CD8-positive, alpha-beta memory T cell (primary cell): ENCODE data around the gene AGPAT1. TPM values are rescaled to one million over a fixed set of nuclear protein-coding genes. Genes with fewer than 3 reads are reported as not detected.

ENCODE experiments used
- CTCF ChIA-PET: fragments of 350-600 bp; sonication (Branson Sonifier 250); formaldehyde crosslinking; loops from one replicate; lab custom pipeline; 2021; ENCODE audit warnings: antibody characterized with exemption; lab: Charles Lee
- POLR2A ChIA-PET: fragments of 350-600 bp; sonication (Branson Sonifier 250); formaldehyde crosslinking; loops from one replicate; lab custom pipeline; 2021; ENCODE audit warnings: antibody characterized with exemption; lab: Charles Lee
- DNase-seq, 5 donors: peaks; one replicate each; pipeline versions ENCODE4 v3.0.0 to v3.0.0-alpha.2; 2020 to 2022; ENCODE audit warnings: mixed read lengths in 1 of 5
- H3K27ac ChIP-seq: one replicate; pipeline ENCODE4 v1.7.0; 2013; ENCODE audit warnings: low read depth, mild to moderate bottlenecking, low read length, moderate library complexity
- H3K27me3 ChIP-seq: 2 replicates; pipeline ENCODE4 v1.7.0; 2013; ENCODE audit warnings: low read length, mild to moderate bottlenecking; ENCODE audit not compliant: insufficient read depth, poor library complexity, severe bottlenecking
- H3K36me3 ChIP-seq: 2 replicates; pipeline ENCODE4 v1.7.0; 2013; ENCODE audit warnings: mild to moderate bottlenecking, low read length, moderate library complexity; ENCODE audit not compliant: insufficient read depth
- H3K4me1 ChIP-seq: 2 replicates; pipeline ENCODE4 v1.7.0; 2013; ENCODE audit warnings: mild to moderate bottlenecking, low read length, moderate library complexity; ENCODE audit not compliant: insufficient read depth
- H3K4me3 ChIP-seq: 2 replicates; pipeline ENCODE4 v1.7.0; 2013; ENCODE audit warnings: mild to moderate bottlenecking, low read length
- H3K9me3 ChIP-seq: 2 replicates; pipeline ENCODE4 v1.7.0; 2013; ENCODE audit warnings: mild to moderate bottlenecking, low read length
- H3K27ac Mint-ChIP-seq, 8 donors: one replicate each; pipeline ENCODE4 v1.8.0; 2020 to 2021; ENCODE audit warnings: mixed read lengths in 8 of 8, mild to moderate bottlenecking in 6 of 8, inconsistent platforms in 3 of 8, moderate library complexity in 3 of 8
- H3K27me3 Mint-ChIP-seq, 2 donors: one replicate each; pipeline ENCODE4 v1.8.0; 2020 to 2021; ENCODE audit warnings: mixed read lengths in 2 of 2, mild to moderate bottlenecking in 1 of 2, moderate library complexity in 1 of 2
- H3K36me3 Mint-ChIP-seq, 3 donors: one replicate each; pipeline ENCODE4 v1.8.0; 2020 to 2021; ENCODE audit warnings: mixed read lengths in 3 of 3, inconsistent platforms in 1 of 3, mild to moderate bottlenecking in 1 of 3
- H3K4me1 Mint-ChIP-seq, 3 donors: one replicate each; pipeline ENCODE4 v1.8.0; 2020 to 2021; ENCODE audit warnings: mixed read lengths in 3 of 3, inconsistent platforms in 1 of 3, mild to moderate bottlenecking in 1 of 3
- H3K4me3 Mint-ChIP-seq, 7 donors: one replicate each; pipeline ENCODE4 v1.8.0; 2020 to 2021; ENCODE audit warnings: mixed read lengths in 7 of 7, mild to moderate bottlenecking in 6 of 7, moderate library complexity in 4 of 7, inconsistent platforms in 2 of 7
- H3K9me3 Mint-ChIP-seq, 5 donors: one replicate each; pipeline ENCODE4 v1.8.0; 2020 to 2022; ENCODE audit warnings: mixed read lengths in 5 of 5, mild to moderate bottlenecking in 3 of 5, moderate library complexity in 2 of 5, inconsistent platforms in 1 of 5
- polyA plus RNA-seq: library from polyadenylated mRNA; unstranded; fragments of 300-500 nt; fragmentation: Illumina TruSeq; gene quantifications from one replicate; pipeline ENCODE4 v1.2.3, GENCODE V29; 2021
- total RNA-seq, 2 experiments: library from RNA; stranded (reverse); gene quantifications; one replicate each; pipeline ENCODE4 v1.2.3, GENCODE V29; 2021

AGPAT1 gene
- total and polyA plus RNA-seq, 3 experiments from 2014 or later, result 23.5 to 42.6 (median 42.5) TPM

GRCh38 chr6:32204268-32204715, 28.4 kb upstream of the AGPAT1 start:
- Mint-ChIP-seq H3K4me1 (no peaks in the 10 kb centered on the region), H3K36me3 (no peaks in the 10 kb centered on the region), H3K27me3 (peaks cover 3 to 11% of the 10 kb centered on the region in 2 donors), H3K4me3 (no peak overlapping the region), H3K9me3 (no peaks in the 10 kb centered on the region), H3K27ac (no peak overlapping the region)
- ChIA-PET CTCF (interaction anchor here (1.1 to 1.4 kb wide), 2 partner anchors 29 to 634 kb away, joined by 3 read pairs; partner anchors contain the start of gene TAP2), POLR2A (no interaction called here)
- H3K4me1 ChIP-seq, result no peaks in the 10 kb centered on the region
- H3K9me3 ChIP-seq, result no peaks in the 10 kb centered on the region
- H3K27me3 ChIP-seq, result no peaks in the 10 kb centered on the region
- no peak overlapping the region for H3K4me3 ChIP-seq
- no peaks in the 10 kb centered on the region for H3K36me3 ChIP-seq
- DNase-seq, result no peak
- no peak overlapping the region for H3K27ac ChIP-seq

GRCh38 chr6:32203426-32204267, 27.8 kb upstream of the AGPAT1 start:
- Mint-ChIP-seq H3K4me3 (no peak overlapping the region), H3K27ac (no peak overlapping the region), H3K36me3 (no peaks in the 10 kb centered on the region), H3K4me1 (no peaks in the 10 kb centered on the region), H3K27me3 (peaks cover 3 to 11% of the 10 kb centered on the region in 2 donors), H3K9me3 (no peaks in the 10 kb centered on the region)
- Histone ChIP-seq H3K4me3 (no peak overlapping the region), H3K9me3 (no peaks in the 10 kb centered on the region), H3K36me3 (no peaks in the 10 kb centered on the region), H3K4me1 (no peaks in the 10 kb centered on the region), H3K27me3 (no peaks in the 10 kb centered on the region), H3K27ac (no peak overlapping the region)
- POLR2A ChIA-PET, result no interaction called here
- no peak for DNase-seq
- CTCF ChIA-PET, result interaction anchor here (0.6 to 1.4 kb wide), 3 partner anchors 30 to 1924 kb away, joined by 3 read pairs; partner anchors contain the start of gene TAP2

GRCh38 chr6:32202186-32202585, 26.3 kb upstream of the AGPAT1 start:
- Histone ChIP-seq H3K27me3 (no peaks in the 10 kb centered on the region), H3K9me3 (no peaks in the 10 kb centered on the region), H3K36me3 (no peaks in the 10 kb centered on the region), H3K4me1 (no peaks in the 10 kb centered on the region), H3K27ac (no peak overlapping the region), H3K4me3 (no peak overlapping the region)
- Mint-ChIP-seq H3K27ac (no peak overlapping the region), H3K27me3 (peaks cover 3 to 11% of the 10 kb centered on the region in 2 donors), H3K9me3 (no peaks in the 10 kb centered on the region), H3K4me3 (no peak overlapping the region), H3K4me1 (no peaks in the 10 kb centered on the region), H3K36me3 (no peaks in the 10 kb centered on the region)
- ChIA-PET CTCF (no interaction called here), POLR2A (no interaction called here)
- no peak for DNase-seq

GRCh38 chr6:32200711-32201475, 25.0 kb upstream of the AGPAT1 start:
- H3K4me1 ChIP-seq, result peaks cover 7% of the 10 kb centered on the region
- POLR2A ChIA-PET, result no interaction called here
- no peaks in the 10 kb centered on the region for H3K9me3 ChIP-seq
- Mint-ChIP-seq H3K9me3 (no peaks in the 10 kb centered on the region), H3K4me1 (peaks cover 5 to 10% (median 6%) of the 10 kb centered on the region in 3 donors), H3K27me3 (peaks cover 3 to 11% of the 10 kb centered on the region in 2 donors), H3K4me3 (no peak overlapping the region), H3K36me3 (peaks cover 0 to 6% (median 0%) of the 10 kb centered on the region in 3 donors), H3K27ac (no peak overlapping the region)
- H3K4me3 ChIP-seq, result no peak overlapping the region
- H3K27me3 ChIP-seq, result no peaks in the 10 kb centered on the region
- no peaks in the 10 kb centered on the region for H3K36me3 ChIP-seq
- CTCF ChIA-PET, result interaction anchor here (1.0 kb wide), 1 partner anchor 8 kb away, joined by 3 read pairs; the partner anchor contains the start of gene GPSM3
- no peak for DNase-seq
- no peak overlapping the region for H3K27ac ChIP-seq

GRCh38 chr6:32198866-32199265, 23.0 kb upstream of the AGPAT1 start:
- POLR2A ChIA-PET, result no interaction called here
- peak overlapping the region in 3 of 8 donors; percentile 23 to 58 (median 55) for H3K27ac Mint-ChIP-seq
- Histone ChIP-seq H3K4me3 (no peak overlapping the region), H3K4me1 (peaks cover 22% of the 10 kb centered on the region), H3K36me3 (no peaks in the 10 kb centered on the region), H3K9me3 (no peaks in the 10 kb centered on the region), H3K27me3 (no peaks in the 10 kb centered on the region), H3K27ac (no peak overlapping the region)
- H3K36me3 Mint-ChIP-seq, result peaks cover 0 to 8% (median 0%) of the 10 kb centered on the region in 3 donors
- H3K9me3 Mint-ChIP-seq, result no peaks in the 10 kb centered on the region
- CTCF ChIA-PET, result no interaction called here
- H3K4me3 Mint-ChIP-seq, result peak overlapping the region in 2 of 7 donors; percentile 24 to 72
- H3K27me3 Mint-ChIP-seq, result peaks cover 0 to 11% of the 10 kb centered on the region in 2 donors
- DNase-seq, result no peak
- peaks cover 21 to 26% (median 22%) of the 10 kb centered on the region in 3 donors for H3K4me1 Mint-ChIP-seq

- H3K27ac ChIP-seq, result no peak overlapping the region
- ChIA-PET POLR2A (interaction anchor here (0.5 kb wide), 1 partner anchor 56 kb away, joined by 4 read pairs; no protein-coding TSS in a partner anchor), CTCF (no interaction called here)
- DNase-seq, result no peak
- no peaks in the 10 kb centered on the region for H3K27me3 ChIP-seq
- H3K9me3 Mint-ChIP-seq, result no peaks in the 10 kb centered on the region
- peaks cover 27% of the 10 kb centered on the region for H3K4me1 ChIP-seq
- H3K27me3 Mint-ChIP-seq, result peaks cover 2 to 8% of the 10 kb centered on the region in 2 donors
- H3K36me3 ChIP-seq, result no peaks in the 10 kb centered on the region
- H3K27ac Mint-ChIP-seq, result peak overlapping the region in 5 of 8 donors; percentile 42 to 99 (median 68)
- H3K4me3 Mint-ChIP-seq, result peak overlapping the region in 4 of 7 donors; percentile 4 to 92 (median 55)
- peaks cover 27 to 32% (median 28%) of the 10 kb centered on the region in 3 donors for H3K4me1 Mint-ChIP-seq
- peaks cover 0 to 8% (median 0%) of the 10 kb centered on the region in 3 donors for H3K36me3 Mint-ChIP-seq
- no peaks in the 10 kb centered on the region for H3K9me3 ChIP-seq
- H3K4me3 ChIP-seq, result no peak overlapping the region
Observed at GRCh38 chr6:32198345-32198696, 22.4 kb upstream of the AGPAT1 start.

GRCh38 chr6:32196682-32197616, 21.1 kb upstream of the AGPAT1 start:
- H3K4me3 Mint-ChIP-seq, result peak overlapping the region; percentile 92 to 100 (median 96)
- CTCF ChIA-PET, result interaction anchor here (1.3 kb wide), 1 partner anchor 36 kb away, joined by 5 read pairs; no protein-coding TSS in a partner anchor

More at GRCh38 chr6:32196682-32197616, 21.1 kb upstream of the AGPAT1 start:
- H3K36me3 Mint-ChIP-seq, result peaks cover 0 to 18% (median 0%) of the 10 kb centered on the region in 3 donors
- POLR2A ChIA-PET, result no interaction called here
- Histone ChIP-seq H3K36me3 (no peaks in the 10 kb centered on the region), H3K27ac (peak overlapping the region; percentile 99), H3K4me1 (peaks cover 34% of the 10 kb centered on the region), H3K4me3 (peak overlapping the region; percentile 78), H3K9me3 (no peaks in the 10 kb centered on the region), H3K27me3 (no peaks in the 10 kb centered on the region)
- H3K9me3 Mint-ChIP-seq, result no peaks in the 10 kb centered on the region
- peaks cover 2 to 7% of the 10 kb centered on the region in 2 donors for H3K27me3 Mint-ChIP-seq
- DNase-seq, result peak in 1 of 5 donors; percentile 27
- peak overlapping the region; percentile 98 to 100 (median 100) for H3K27ac Mint-ChIP-seq
- H3K4me1 Mint-ChIP-seq, result peaks cover 29 to 37% (median 33%) of the 10 kb centered on the region in 3 donors
